ENCODE results near the gene EXOC2.
A peak's percentile ranks its signal among the peaks of the same experiment; 100 is the strongest.

Gene EXOC2

DNA sequence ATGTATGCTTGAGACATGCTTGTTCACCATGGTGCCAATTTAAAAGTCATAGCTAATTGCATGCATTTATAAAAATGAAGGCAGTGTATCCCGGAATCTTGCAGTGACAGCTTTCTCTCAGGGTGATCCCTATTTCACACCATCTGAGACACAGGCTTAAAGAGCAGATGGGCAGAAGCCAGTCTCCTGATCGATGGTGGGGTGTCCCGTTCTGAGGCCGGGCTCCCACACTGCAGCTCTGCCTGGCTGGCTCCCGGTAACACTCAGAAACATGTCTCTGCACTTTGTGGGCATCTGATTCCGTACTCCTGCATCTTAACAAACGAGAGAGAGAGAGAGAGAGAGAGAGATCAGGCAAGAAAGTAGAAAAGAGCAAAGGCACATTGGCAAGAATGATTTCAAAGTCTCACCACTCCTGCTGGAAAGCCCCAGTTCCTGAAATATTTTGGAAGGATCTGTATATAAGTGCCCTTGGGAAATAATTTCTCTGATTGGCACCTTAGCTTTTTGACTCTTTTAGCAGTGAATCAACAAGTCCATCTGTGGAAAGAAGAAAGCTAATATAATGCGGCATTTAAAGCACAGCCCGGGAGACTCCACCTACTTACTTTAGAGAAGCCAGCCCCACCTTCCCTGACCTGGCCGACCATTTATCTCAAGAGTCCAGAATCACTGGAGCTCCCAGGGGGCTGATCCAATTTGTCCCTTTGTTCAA is 36.8 kb upstream of the EXOC2 start:
- no peak for DNase-seq (ENCODE audit: low read depth)
- no peak overlapping the region for H3K4me3 ChIP-seq (ENCODE audit: low read depth, low read length)
- TF ChIP-seq, protein P1, sequence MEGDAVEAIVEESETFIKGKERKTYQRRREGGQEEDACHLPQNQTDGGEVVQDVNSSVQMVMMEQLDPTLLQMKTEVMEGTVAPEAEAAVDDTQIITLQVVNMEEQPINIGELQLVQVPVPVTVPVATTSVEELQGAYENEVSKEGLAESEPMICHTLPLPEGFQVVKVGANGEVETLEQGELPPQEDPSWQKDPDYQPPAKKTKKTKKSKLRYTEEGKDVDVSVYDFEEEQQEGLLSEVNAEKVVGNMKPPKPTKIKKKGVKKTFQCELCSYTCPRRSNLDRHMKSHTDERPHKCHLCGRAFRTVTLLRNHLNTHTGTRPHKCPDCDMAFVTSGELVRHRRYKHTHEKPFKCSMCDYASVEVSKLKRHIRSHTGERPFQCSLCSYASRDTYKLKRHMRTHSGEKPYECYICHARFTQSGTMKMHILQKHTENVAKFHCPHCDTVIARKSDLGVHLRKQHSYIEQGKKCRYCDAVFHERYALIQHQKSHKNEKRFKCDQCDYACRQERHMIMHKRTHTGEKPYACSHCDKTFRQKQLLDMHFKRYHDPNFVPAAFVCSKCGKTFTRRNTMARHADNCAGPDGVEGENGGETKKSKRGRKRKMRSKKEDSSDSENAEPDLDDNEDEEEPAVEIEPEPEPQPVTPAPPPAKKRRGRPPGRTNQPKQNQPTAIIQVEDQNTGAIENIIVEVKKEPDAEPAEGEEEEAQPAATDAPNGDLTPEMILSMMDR (conservative IDR thresholded peaks at IDR 0.05; ENCODE audit: low read depth, low read length): no peak

DNA sequence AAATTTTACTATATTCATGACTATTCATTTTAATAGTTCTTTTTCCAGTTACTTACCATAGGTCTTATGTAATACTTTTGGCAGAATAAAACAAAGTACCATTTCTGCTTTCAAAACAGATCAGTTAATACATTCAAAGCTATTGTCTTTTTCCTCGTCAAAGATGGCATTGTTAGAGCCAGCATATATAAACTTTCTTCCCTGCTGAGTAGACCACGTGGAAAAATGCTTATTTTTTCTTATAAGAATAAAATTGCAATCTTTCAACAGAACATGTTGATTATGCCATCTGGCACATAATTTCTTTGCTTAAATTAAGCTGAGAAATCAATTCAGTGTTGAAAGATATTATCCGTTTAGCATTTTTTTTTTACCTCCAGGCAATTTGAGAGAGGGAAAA is 34.9 kb upstream of the EXOC2 start:
- TF ChIP-seq, protein P1 (conservative IDR thresholded peaks at IDR 0.05; ENCODE audit: low read depth, low read length): no peak
- DNase-seq (ENCODE audit: low read depth): no peak
- H3K4me3 ChIP-seq (ENCODE audit: low read depth, low read length): no peak overlapping the region

DNA sequence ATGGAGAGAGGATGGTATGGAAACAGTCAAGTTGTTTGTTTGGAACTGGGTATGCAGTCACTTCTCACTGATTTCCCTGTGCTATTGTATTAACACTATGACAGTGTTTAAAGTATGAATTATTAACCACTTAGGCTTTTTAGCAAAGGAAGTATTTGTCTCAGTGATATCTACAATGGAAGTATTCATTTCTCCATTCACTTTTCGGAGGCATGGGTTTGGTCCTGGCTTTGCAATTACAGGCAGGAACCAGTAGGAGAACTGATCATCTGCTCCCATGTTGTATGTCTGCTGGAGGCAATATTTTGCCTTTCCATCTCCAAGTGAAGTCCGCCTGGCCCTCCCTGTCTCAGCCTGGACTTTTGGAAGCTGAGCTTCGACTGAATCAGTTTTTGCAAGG is 30.6 kb upstream of the EXOC2 start:
- DNase-seq (ENCODE audit: low read depth): peak; percentile 13
- no peak overlapping the region for H3K4me3 ChIP-seq (ENCODE audit: low read depth, low read length)
- TF ChIP-seq, protein P1 (conservative IDR thresholded peaks at IDR 0.05; ENCODE audit: low read depth, low read length): peak; percentile 47

DNA sequence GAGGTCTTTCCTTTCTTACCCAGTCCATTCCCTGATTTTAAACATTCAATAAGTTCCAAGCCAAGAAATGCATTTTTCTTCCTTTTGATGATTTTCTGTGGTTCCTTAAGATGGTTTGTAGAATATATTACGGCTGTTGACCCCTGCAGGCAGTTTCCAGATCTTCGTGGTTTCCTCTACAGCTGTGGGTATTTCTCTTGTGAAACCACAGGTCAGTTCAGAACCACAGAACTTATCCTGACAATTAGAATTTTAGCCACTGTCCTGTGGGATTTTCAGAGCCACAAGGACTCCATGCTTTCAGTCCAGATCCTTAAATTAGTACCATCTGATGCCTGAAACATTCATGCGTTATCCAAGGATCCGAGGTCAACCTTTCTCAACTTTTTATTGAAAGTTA is 29.7 kb upstream of the EXOC2 start:
- H3K4me3 ChIP-seq (ENCODE audit: low read depth, low read length): no peak overlapping the region
- TF ChIP-seq, protein P1 (conservative IDR thresholded peaks at IDR 0.05; ENCODE audit: low read depth, low read length): peak; percentile 38
- peak; percentile 84 for DNase-seq (ENCODE audit: low read depth)

DNA sequence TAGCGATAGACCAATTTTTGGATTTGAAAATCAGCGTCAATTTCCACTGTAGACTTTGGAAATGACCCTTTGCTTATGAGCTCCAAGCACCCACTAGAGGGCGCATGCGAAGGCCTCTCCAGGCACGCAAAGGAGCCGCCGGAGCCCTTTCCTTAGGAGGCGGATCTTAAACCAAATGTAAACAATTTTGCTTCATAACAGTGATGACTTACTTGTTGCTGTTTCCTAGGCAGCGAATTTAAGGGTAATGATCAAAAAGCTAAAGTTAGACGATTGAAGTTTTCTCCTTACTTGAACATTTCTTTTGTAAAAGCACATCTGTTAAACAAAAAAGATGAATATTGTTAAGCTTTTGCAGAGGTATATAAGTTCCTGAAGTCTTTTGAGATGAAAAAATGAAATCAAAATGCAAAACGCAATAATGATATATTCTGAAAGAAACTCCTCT is 29.2 kb upstream of the EXOC2 start:
- TF ChIP-seq, protein P1 (conservative IDR thresholded peaks at IDR 0.05; ENCODE audit: low read depth, low read length): peak; percentile 99
- no peak overlapping the region for H3K4me3 ChIP-seq (ENCODE audit: low read depth, low read length)
- DNase-seq (ENCODE audit: low read depth): peak; percentile 91

DNA sequence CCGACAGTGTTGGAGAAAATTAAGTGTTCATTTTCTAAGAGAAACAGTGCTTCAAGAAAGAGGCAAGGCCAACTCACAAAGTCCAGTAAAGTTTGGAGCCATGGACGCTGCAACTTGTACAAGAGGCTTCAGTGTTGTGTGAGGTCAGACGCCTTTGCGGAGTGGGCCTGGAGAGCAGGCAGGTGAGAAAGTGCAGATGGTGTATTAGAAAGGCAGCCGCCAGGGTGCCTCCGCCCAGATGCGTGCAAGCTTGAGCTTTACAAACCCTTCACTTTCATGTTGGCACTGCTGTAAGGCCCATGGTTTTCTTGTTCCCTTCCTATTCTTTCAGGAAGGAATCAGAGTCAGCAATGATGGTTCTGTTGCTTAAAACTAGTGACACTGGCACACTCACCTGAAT is 25.4 kb upstream of the EXOC2 start:
- TF ChIP-seq, protein P1 (conservative IDR thresholded peaks at IDR 0.05; ENCODE audit: low read depth, low read length): no peak
- DNase-seq (ENCODE audit: low read depth): no peak
- H3K4me3 ChIP-seq (ENCODE audit: low read depth, low read length): no peak overlapping the region

DNA sequence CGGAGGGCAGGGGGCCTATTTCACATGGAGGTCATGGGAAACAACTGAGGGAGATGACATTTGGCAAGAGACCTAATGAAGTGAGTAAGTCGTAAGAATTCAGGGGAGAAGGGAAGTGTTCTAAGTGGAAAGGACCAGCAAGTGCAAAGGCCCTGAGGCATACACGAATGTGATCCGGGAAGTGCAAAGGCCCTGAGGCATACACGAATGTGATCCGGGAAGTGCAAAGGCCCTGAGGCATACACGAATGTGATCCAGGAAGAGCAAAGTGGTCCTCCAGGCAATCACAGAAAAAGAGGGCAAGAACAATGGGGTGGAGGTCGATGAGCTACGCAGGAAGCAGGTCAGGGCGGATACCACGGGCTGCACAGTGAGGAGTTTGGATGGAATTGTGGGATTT is 24.2 kb upstream of the EXOC2 start:
- TF ChIP-seq, protein P1 (conservative IDR thresholded peaks at IDR 0.05; ENCODE audit: low read depth, low read length): no peak
- no peak for DNase-seq (ENCODE audit: low read depth)
- no peak overlapping the region for H3K4me3 ChIP-seq (ENCODE audit: low read depth, low read length)
